Spleen (tissue), 7 donors: ENCODE data around the gene EIF5A.

Source experiments
- POLR2A ChIP-seq, 3 donors: fragments of 450-650 bp; IDR thresholded peaks; one replicate each; pipeline ENCODE4 v1.5.1; 2017; ENCODE audit warnings: antibody characterized with exemption in 3 of 3, mild to moderate bottlenecking in 1 of 3
- POLR2AphosphoS5 ChIP-seq, 3 donors: sonication (generic); formaldehyde crosslinking; IDR thresholded peaks; one replicate each; pipeline ENCODE4 v1.5.1; 2017; ENCODE audit warnings: antibody characterized with exemption in 3 of 3
- TF ChIP-seq, protein P1 (sequence below), 11 experiments: fragments of 200-600 bp in 7 of 11; fragments of 450-650 bp in 4 of 11; sonication (generic) in 4 of 11; IDR thresholded peaks in 8 of 11; conservative IDR thresholded peaks in 3 of 11; 1 replicate in 7 of 11; 2 replicates in 4 of 11; pipeline versions ENCODE4 v1.4.0 to v1.8.0; 2016 to 2021; ENCODE audit warnings: antibody characterized with exemption in 11 of 11, inconsistent platforms in 4 of 11, mild to moderate bottlenecking in 1 of 11
- donor health status: DM: no; HTN: no; CAD: no; lungs with moderate emphysema.
- donor health status: DM: no; HTN: no; CAD: no.
- donor health status: DM: no; HTN: no; CAD: no.

DNA sequence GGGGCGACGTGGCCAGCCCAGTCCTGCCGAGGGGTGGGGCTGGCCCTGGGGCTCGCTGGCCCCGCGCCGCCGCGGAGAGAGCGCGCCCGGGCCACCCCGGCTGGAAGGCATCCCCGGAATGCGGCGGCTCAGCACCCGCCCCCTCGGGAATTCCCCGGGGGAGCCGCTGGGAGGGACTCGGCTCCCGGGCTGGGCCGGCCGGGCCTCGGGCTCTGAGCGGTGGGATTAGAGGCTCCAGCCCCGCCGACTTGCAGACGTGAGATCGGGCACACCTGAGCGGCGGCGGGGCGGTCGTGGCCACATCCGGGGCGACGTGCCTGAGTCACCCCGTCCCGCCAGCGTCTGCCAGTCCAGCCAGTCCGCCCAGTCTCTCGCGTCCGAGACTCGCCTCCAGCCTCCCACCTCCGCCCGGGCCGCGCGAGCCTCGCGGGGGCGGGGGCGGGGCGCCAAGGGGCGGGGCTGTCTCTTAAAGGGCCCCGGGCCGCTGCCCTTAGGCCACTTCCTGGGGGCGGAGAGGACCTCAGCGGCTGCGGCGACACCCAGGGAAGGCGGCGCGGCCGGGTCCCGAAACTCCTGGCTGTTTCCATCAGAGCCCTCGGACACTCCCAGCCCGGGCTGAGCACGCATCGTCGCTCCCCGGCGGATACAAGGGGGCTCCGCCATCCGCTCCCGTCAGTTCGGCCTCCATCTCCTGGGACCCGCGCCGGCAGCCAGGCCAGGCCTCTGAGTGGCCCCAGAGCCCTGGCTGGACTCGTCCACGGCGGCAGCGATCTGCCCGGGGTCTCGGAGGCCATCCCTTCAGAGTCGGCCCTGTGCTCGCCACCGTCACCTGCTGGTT is 44.5 kb downstream of the EIF5A start, which contains the start of gene KCTD11:
- TF ChIP-seq, protein P1, sequence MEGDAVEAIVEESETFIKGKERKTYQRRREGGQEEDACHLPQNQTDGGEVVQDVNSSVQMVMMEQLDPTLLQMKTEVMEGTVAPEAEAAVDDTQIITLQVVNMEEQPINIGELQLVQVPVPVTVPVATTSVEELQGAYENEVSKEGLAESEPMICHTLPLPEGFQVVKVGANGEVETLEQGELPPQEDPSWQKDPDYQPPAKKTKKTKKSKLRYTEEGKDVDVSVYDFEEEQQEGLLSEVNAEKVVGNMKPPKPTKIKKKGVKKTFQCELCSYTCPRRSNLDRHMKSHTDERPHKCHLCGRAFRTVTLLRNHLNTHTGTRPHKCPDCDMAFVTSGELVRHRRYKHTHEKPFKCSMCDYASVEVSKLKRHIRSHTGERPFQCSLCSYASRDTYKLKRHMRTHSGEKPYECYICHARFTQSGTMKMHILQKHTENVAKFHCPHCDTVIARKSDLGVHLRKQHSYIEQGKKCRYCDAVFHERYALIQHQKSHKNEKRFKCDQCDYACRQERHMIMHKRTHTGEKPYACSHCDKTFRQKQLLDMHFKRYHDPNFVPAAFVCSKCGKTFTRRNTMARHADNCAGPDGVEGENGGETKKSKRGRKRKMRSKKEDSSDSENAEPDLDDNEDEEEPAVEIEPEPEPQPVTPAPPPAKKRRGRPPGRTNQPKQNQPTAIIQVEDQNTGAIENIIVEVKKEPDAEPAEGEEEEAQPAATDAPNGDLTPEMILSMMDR (IDR thresholded peaks at IDR 0.05 in 8 of 11, conservative IDR thresholded peaks at IDR 0.05 in 3 of 11) = peak in 2 of 11 experiments; percentile 11 to 15
- peak; percentile 77 to 85 (median 83) for TF ChIP-seq POLR2AphosphoS5 (IDR thresholded peaks at IDR 0.05)
- peak in 1 of 3 donors; percentile 6 for TF ChIP-seq POLR2A (IDR thresholded peaks at IDR 0.05)
